ENCODE measurements around the gene CDK9. TPM values are rescaled to one million over a fixed set of nuclear protein-coding genes. Genes with fewer than 3 reads are reported as not detected.

CDK9 gene
- total RNA-seq, 3 donors from 2014 or later: 66.9 to 91.5 (median 82.5) TPM

- Mint-ChIP-seq H3K9me3 (no peaks in the 10 kb centered on the region), H3K27me3 (ENCODE audit: low read depth) (no peaks in the 10 kb centered on the region), H3K4me3 (no peak overlapping the region), H3K4me1 (ENCODE audit: low read depth) (peaks cover 3% of the 10 kb centered on the region), H3K36me3 (ENCODE audit: insufficient read depth) (peaks cover 11% of the 10 kb centered on the region)
- DNase-seq (no peak), ATAC-seq (no peak)
Measured at GRCh38 chr9:127810378-127811187, 24.7 kb downstream of the CDK9 start.

DNA sequence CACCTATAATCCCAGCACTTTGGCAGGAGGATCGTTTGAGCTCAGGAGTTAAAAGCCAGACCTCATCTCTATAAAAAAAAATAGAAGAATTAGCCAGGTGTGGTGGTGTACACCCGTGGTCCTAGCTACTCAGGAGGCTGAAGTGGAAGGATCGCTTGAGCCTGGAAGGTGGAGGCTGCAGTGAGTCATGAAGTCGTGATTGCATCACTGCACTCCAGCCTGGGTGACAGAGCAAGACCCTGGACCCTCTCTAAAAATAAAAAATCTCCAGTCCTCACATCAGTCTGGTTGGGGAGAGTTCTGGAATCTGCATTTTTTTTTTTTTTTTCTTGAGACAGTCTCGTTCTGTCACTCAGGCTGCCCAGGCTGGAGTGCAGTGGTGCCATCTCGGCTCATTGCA is 26.2 kb downstream of the CDK9 start:
- H3K4me3 Mint-ChIP-seq: no peak overlapping the region
- H3K36me3 Mint-ChIP-seq (ENCODE audit: insufficient read depth): peaks cover 5% of the 10 kb centered on the region
- H3K4me1 Mint-ChIP-seq (ENCODE audit: low read depth): no peaks in the 10 kb centered on the region
- DNase-seq (no peak), ATAC-seq (no peak)
- no peaks in the 10 kb centered on the region for H3K9me3 Mint-ChIP-seq
- no peaks in the 10 kb centered on the region for H3K27me3 Mint-ChIP-seq (ENCODE audit: low read depth)

DNA sequence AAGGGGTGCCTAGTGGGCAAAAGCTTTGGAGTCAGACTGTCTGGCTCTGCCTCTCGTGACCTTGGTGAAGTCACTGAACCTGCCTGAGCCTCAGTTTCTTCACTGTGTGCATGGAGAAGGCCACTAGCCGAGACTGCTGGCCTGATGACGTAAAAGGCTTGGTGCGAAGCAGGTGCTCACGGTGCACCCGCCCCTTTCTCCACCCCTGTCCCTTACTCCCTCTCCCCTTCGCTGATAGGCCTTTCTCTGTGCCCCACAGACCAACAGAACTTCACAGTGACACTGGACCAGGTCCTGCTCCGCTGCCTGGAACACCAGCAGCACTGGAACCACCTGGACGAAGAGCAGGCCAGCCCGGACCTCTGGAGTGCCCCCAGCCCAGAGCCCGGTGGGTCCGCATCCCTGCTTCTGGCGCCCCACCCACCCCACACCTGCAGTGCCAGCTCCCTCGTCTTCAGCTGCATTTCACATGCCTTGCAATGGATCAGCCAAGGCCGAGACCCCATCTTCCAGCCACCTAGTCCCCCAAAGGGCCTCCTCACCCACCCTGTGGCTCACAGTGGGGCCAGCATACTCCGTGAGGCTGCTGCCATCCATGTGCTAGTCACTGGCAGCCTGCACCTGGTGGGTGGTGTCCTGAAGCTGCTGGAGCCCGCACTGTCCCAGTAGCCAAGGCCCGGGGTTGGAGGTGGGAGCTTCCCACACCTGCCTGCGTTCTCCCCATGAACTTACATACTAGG is 27.3 kb downstream of the CDK9 start:
- Mint-ChIP-seq H3K4me3 (no peak overlapping the region), H3K9me3 (no peaks in the 10 kb centered on the region), H3K36me3 (ENCODE audit: insufficient read depth) (peaks cover 10% of the 10 kb centered on the region), H3K27me3 (ENCODE audit: low read depth) (no peaks in the 10 kb centered on the region), H3K4me1 (ENCODE audit: low read depth) (no peaks in the 10 kb centered on the region)
- DNase-seq: no peak
- ATAC-seq: no peak

DNA sequence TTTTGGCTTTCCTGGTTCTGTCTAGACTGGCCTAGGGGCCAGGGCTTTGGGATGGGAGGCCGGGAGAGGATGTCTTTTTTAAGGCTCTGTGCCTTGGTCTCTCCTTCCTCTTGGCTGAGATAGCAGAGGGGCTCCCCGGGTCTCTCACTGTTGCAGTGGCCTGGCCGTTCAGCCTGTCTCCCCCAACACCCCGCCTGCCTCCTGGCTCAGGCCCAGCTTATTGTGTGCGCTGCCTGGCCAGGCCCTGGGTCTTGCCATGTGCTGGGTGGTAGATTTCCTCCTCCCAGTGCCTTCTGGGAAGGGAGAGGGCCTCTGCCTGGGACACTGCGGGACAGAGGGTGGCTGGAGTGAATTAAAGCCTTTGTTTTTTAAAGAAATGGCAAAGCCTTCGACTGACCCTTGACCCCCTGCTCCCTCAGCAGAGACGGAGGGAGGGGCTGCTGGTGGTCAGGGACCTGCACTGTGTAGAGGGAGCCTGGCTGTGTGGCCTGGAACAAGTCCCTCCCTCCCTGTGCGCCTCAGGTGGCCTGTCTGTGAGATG is 27.9 kb downstream of the CDK9 start:
- DNase-seq (no peak), ATAC-seq (no peak)
- Mint-ChIP-seq H3K4me3 (no peak overlapping the region), H3K9me3 (no peaks in the 10 kb centered on the region), H3K36me3 (ENCODE audit: insufficient read depth) (peaks cover 14% of the 10 kb centered on the region), H3K4me1 (ENCODE audit: low read depth) (no peaks in the 10 kb centered on the region), H3K27me3 (ENCODE audit: low read depth) (no peaks in the 10 kb centered on the region)

DNA sequence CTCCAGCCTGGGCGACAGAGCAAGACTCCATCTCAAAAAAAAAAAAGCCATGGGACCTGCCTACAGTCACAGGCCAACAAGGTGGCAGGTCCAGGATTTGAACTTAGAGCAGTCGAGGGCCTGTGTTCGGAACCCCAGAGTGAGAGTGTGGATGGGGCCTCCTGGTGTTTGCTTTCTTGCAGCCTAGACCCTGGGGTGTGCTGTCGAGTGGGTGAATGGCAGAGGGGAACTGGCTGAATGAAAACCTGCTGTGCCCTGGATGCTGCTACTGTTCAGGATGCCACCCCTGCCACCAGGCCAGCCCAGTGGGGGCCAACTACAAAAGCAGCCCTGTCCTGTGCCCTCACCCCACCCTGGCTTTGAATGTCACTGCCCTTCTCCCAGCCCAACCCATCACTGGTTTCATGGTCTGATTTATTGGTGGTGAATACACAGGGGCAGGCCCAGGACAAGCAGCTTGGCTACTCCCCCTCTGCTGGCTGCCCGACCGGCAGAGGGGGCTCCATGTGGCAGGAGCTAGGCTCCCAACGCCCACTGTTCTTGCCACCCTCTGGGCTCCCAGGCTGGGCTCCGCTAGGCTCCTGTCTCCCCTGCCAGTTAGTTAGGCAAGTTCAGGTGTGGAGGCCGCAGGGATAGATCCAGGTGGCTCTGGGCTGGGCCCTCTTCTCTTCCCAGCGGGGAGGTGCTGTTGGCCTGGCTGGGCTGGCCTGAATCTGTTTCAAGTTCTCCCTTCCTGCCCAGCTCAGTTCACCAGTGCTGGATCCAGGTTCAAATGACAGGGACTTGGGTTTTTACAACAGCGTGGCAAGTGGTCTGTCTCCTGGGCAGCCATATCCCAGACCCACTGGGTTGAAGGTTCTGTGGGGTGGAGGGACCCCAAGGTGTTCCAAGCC is 29.0 kb downstream of the CDK9 start:
- Mint-ChIP-seq H3K9me3 (no peaks in the 10 kb centered on the region), H3K4me3 (no peak overlapping the region), H3K36me3 (ENCODE audit: insufficient read depth) (peaks cover 12% of the 10 kb centered on the region), H3K27me3 (ENCODE audit: low read depth) (no peaks in the 10 kb centered on the region), H3K4me1 (ENCODE audit: low read depth) (no peaks in the 10 kb centered on the region)
- ATAC-seq: no peak
- no peak for DNase-seq

DNA sequence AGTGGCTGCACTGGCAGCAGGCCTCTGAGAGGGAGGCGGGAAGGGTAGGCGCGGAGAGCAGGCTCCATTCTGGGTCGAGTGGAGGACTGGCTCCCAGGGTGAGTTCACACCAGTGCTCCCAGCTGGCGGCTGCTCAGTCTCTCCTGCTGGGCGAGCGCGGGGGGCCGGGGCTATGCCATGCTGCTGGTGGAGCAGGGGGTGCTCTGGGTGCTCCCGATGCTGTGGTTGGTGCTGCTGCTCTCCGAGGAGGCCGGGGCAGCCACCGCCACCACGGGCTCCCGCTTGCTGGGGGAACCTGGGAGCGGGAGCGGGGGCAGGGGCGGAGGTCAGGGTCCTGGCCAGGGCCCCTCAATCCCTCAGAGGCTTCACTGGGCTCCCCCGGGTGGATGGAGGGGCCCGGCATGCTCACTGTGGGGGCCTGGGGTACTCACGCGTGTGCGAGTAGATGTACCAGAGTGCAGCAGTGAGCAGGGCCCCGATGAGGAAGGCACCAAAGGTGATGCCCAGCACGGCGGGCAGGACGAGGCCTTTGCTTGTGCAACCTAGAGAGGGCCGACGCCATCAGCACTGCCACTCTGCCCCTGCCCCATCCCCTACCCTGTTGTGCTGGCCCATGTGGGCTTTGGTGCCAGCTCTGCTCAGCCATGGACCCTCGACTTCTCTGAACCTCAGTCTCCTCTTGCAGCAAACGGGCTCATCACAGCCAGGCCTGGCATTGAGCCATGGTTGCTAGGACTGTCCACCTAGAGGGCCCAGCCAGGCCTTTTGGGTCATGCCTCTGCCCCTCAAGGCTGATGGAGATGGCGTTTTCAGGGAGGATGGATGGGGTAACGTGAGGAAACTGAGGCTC is 29.9 kb downstream of the CDK9 start:
- no peaks in the 10 kb centered on the region for H3K27me3 Mint-ChIP-seq (ENCODE audit: low read depth)
- H3K4me1 Mint-ChIP-seq (ENCODE audit: low read depth): no peaks in the 10 kb centered on the region
- no peak overlapping the region for H3K4me3 Mint-ChIP-seq
- DNase-seq: no peak
- H3K9me3 Mint-ChIP-seq: no peaks in the 10 kb centered on the region
- no peak for ATAC-seq
- peaks cover 9% of the 10 kb centered on the region for H3K36me3 Mint-ChIP-seq (ENCODE audit: insufficient read depth)

GRCh38 chr9:127816362-127816725 is 30.5 kb downstream of the CDK9 start:
- Mint-ChIP-seq H3K9me3 (no peaks in the 10 kb centered on the region), H3K36me3 (ENCODE audit: insufficient read depth) (peaks cover 11% of the 10 kb centered on the region), H3K4me3 (no peak overlapping the region), H3K27me3 (ENCODE audit: low read depth) (no peaks in the 10 kb centered on the region), H3K4me1 (ENCODE audit: low read depth) (no peaks in the 10 kb centered on the region)
- ATAC-seq: no peak
- no peak for DNase-seq

DNA sequence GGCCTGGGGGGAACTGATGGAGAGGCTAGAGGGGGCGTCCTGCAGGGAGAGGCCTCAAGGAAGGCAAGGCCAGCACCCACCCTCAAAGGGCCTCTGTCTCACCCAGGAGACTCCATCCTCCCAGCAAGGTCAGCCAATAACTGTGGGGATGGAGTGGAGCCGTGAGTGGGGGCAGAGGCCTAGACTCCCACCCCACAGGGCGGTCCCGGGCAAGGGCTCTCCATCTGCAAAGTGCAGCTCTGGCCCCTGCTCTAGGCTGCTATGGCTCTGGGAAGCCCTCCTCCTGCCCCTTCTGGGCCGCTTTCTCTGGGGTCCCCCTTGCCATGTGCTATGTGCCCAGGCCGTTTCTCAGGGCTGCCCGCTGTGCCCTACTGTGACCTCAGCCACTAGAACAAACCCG is 30.9 kb downstream of the CDK9 start:
- Mint-ChIP-seq H3K27me3 (ENCODE audit: low read depth) (no peaks in the 10 kb centered on the region), H3K4me1 (ENCODE audit: low read depth) (no peaks in the 10 kb centered on the region), H3K9me3 (no peaks in the 10 kb centered on the region), H3K4me3 (no peak overlapping the region), H3K36me3 (ENCODE audit: insufficient read depth) (peaks cover 11% of the 10 kb centered on the region)
- ATAC-seq: peak; percentile 5 to 25
- no peak for DNase-seq

DNA sequence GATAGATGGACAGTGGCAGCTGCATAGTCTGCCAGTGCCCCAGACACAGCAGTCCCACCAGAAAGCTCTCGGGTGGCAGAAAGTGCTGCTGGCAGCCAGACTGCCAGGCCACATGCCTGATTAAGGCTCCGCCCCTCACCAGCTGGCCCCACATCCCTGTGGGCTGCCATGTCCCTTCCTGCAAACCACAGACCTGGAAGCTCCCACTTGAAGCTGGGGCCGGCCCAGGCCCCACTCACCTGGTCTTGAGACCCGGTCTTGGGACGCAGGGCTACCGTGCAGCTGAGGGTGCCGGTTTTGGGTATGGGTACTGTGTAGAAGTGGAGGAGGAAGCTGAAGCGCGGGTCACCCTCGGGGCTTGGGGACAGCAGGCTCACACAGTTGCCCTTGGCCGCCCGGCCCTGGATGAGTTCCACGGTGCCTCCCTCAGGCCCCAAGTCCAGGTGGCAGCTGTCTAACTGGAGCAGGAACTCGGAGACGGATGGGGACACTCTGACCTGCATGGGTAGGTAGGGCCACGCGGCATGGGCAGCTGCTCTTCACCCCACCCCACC is 32.1 kb downstream of the CDK9 start:
- DNase-seq (no peak), ATAC-seq (no peak)
- Mint-ChIP-seq H3K9me3 (no peaks in the 10 kb centered on the region), H3K27me3 (ENCODE audit: low read depth) (no peaks in the 10 kb centered on the region), H3K4me1 (ENCODE audit: low read depth) (no peaks in the 10 kb centered on the region), H3K36me3 (ENCODE audit: insufficient read depth) (peaks cover 11% of the 10 kb centered on the region), H3K4me3 (no peak overlapping the region)

DNA sequence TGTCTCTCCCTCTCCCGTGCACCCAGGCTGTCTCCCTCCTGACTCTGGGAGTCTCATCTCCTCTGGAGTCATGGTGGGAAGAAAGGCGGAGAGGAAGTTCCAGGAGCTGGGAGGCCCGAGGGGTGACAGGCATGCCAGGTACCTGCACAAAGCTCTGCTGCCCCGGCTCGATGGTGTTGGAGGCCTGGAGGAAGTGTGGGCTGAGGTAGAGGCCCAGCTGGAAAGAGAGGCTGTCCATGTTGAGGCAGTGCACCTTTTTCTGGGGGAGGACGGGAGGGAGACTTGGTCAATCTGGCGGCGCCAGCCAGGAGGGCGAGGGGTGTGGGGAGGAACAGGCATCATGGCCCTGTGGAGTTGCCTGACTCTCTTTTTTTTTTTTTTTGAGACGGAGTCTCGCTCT is 32.7 kb downstream of the CDK9 start:
- peaks cover 11% of the 10 kb centered on the region for H3K36me3 Mint-ChIP-seq (ENCODE audit: insufficient read depth)
- H3K27me3 Mint-ChIP-seq (ENCODE audit: low read depth): no peaks in the 10 kb centered on the region
- no peak overlapping the region for H3K4me3 Mint-ChIP-seq
- H3K4me1 Mint-ChIP-seq (ENCODE audit: low read depth): no peaks in the 10 kb centered on the region
- no peaks in the 10 kb centered on the region for H3K9me3 Mint-ChIP-seq
- ATAC-seq: no peak
- DNase-seq: no peak

DNA sequence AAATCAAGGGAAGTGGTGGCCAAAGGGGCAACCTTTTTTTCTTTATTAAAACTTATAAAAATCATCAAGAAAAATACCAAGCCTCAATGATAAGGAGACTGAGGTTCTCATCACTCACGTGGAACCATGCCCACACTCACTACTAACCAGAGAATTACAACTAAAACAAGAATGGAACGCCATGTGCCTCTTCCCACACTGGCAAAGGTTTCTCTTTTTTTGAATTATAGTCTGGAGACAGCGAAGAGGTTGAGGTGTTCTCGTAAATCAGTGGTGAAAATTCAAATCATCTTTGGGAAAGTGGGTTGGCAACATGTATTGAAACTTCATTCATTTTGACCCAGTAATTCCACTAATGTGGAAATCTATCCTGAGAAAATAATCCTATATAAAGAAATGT is 36.3 kb downstream of the CDK9 start:
- Mint-ChIP-seq H3K27me3 (ENCODE audit: low read depth) (no peaks in the 10 kb centered on the region), H3K4me3 (no peak overlapping the region), H3K36me3 (ENCODE audit: insufficient read depth) (peaks cover 11% of the 10 kb centered on the region), H3K4me1 (ENCODE audit: low read depth) (no peaks in the 10 kb centered on the region), H3K9me3 (no peaks in the 10 kb centered on the region)
- DNase-seq: no peak
- no peak for ATAC-seq

- Mint-ChIP-seq H3K9me3 (no peaks in the 10 kb centered on the region), H3K27me3 (ENCODE audit: low read depth) (no peaks in the 10 kb centered on the region), H3K36me3 (ENCODE audit: insufficient read depth) (peaks cover 2% of the 10 kb centered on the region), H3K4me1 (ENCODE audit: low read depth) (no peaks in the 10 kb centered on the region), H3K4me3 (no peak overlapping the region)
- ATAC-seq (no peak), DNase-seq (no peak)
Measured at GRCh38 chr9:127825319-127826051, 39.7 kb downstream of the CDK9 start.
